HG02798 (cell line): ENCODE measurements around the gene CORO2B.
"Not testable (repeated sequence)": the region's sequence is repeated elsewhere in the genome, so short reads cannot be mapped to it uniquely, and the experiment has no call there.

Experiments
- ATAC-seq: cut with Tn5 transposase; IDR thresholded peaks from one replicate; pipeline ENCODE4 v1.9.1; 2021; ENCODE audit warnings: mild to moderate bottlenecking; ENCODE audit not compliant: unreplicated experiment, poor library complexity

CORO2B gene

DNA sequence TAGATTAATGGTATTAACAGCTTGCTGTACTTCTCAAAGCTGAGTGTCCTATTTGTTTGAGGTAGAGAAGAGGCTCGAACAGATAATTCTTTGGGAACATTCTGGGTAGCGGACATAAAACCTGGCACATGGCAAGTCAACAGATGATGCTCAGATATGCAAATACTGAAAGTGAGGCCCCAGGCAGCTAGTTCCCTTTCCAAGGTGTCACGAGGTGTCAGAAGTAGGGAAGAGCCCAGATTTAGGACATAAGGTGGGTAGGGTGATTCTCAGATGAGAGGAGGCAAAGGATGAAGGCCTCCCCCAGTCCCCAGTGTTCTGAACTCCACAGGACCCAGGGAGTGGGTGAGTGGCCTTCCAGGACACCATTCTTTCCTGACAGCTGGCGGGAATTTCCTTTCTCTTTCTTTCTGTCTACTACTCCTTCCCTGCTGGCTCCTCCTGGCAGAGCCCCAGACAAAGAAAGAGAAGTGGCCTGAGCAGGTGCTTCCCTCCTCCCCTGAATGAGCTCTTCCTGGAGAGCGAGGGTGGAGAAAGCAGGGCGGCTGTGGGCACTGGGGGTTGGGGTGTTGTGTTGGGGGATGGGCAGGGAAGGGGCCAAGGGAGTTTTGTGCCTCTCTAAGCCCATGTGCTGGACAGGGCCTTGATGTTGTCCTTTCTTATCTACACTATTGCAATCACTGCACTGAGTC, 87.5 kb downstream of the CORO2B start:
- ATAC-seq: no peak

- no peak for ATAC-seq
Measured at GRCh38 chr15:68666812-68667450, 88.1 kb downstream of the CORO2B start.

- ATAC-seq: no peak
Measured at GRCh38 chr15:68667800-68668625, 89.2 kb downstream of the CORO2B start.

DNA sequence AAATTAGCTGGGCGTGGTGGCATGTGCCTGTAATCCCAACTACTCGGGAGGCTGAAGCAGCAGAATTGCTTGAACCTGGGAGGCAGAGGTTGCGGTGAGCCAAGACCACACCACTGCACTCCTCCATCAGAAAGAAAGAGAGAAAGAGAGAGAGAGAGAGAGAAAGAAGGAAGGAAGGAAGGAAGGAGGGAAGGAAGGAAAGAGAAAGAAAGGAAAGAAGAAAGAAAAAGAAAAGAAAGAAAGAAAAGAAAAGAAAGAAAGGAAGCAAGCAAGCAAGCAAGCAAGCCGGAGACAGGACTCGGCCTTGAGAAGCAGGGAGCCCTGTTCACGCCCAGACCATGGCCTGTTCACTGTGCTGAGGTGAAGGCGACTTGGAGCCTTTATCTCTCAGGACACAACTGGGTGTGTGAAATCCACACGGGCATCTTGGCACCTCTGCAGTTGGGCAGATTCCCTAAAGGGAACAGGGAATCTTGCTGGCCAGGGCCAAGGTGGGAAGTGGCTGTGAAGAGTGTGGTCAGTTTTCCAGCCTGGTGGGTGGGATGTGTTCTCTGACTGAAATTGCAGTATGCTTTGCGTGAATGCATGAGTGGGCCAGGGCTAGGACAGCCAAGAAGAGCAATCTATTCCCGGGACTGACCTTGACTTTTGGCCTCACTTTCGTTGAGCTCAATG, 90.3 kb downstream of the CORO2B start:
- ATAC-seq: no peak

DNA sequence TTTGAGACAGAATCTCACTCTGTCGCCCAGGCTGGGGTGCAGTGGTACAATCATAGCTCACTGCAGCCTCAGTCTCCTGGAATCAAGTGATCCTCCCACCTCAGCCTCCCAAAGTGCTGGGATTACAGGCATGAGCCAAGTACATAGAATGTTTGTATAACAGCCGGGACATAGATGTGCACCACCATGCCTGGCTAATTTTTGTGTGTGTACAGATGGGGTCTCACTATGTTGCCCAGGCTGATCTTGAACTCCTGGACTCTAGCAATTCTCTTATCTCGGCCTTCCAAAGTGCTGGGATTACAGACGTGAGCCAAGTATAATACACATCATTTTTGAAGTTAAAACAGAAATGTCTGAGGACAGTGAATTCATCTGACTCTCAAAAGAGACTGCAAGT, 93.5 kb downstream of the CORO2B start:
- ATAC-seq: no peak

GRCh38 chr15:68672781-68673205, 94.0 kb downstream of the CORO2B start:
- no peak for ATAC-seq

- ATAC-seq: no peak
Measured at GRCh38 chr15:68674975-68675374, 96.2 kb downstream of the CORO2B start.

GRCh38 chr15:68676011-68676605, 97.3 kb downstream of the CORO2B start:
- no peak for ATAC-seq

- no peak for ATAC-seq
Measured at GRCh38 chr15:68676926-68677325, 98.1 kb downstream of the CORO2B start.

- ATAC-seq: no peak
Measured at GRCh38 chr15:68677996-68678395, 99.2 kb downstream of the CORO2B start.

DNA sequence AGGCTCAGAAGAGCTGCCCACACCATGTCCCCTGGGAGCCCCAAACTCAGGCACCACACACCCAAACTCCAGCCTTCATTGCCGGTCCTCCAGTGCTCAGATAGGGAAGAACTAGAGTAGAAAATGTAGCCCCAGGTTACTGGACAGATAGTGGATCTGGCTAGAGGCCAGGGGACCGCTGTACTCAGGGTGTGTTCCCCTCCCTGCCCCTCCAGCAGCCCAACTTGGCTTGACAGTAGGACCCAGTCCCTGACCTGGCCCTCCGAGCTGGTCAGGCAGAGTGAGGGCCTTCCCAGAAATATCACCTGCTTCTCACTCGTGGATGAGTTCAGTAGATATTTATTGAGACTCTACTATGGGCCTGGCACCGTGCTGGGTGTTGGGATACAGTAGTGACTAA, 100.0 kb downstream of the CORO2B start:
- no peak for ATAC-seq

DNA sequence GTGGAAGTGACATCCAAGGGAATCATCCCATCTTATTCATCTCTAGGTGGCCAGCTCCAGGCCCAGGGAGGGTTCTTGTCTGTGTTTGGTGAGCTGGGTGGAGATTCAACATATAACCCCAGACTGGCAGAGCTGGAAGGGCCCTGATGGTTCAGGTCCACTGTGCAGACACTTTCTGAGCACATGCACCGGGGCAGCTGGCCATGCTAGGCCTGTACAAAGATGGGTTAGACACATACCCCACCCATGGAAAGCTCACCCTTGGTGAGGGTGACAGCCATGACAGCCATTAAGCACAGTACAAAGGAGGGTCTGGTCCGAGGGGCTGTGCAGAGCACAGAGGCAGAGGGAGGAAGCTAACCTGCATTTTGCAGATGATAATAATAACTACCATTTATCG, 100.4 kb downstream of the CORO2B start:
- ATAC-seq: no peak

- no peak for ATAC-seq
Measured at GRCh38 chr15:68679961-68680371, 101.2 kb downstream of the CORO2B start.

GRCh38 chr15:68680756-68681155, 102.0 kb downstream of the CORO2B start:
- ATAC-seq: not testable (repeated sequence)

GRCh38 chr15:68681836-68682235, 103.0 kb downstream of the CORO2B start:
- ATAC-seq: no peak

- ATAC-seq: no peak
Measured at GRCh38 chr15:68682330-68682729, 103.5 kb downstream of the CORO2B start.

- ATAC-seq: no peak
Measured at GRCh38 chr15:68683026-68683425, 104.2 kb downstream of the CORO2B start.

- ATAC-seq: no peak
Measured at GRCh38 chr15:68683551-68683950, 104.8 kb downstream of the CORO2B start.

GRCh38 chr15:68684476-68684875, 105.7 kb downstream of the CORO2B start:
- no peak for ATAC-seq

GRCh38 chr15:68687136-68687735, 108.4 kb downstream of the CORO2B start:
- no peak for ATAC-seq
